Measurements from ENCODE around the gene TRIM42.

DNA sequence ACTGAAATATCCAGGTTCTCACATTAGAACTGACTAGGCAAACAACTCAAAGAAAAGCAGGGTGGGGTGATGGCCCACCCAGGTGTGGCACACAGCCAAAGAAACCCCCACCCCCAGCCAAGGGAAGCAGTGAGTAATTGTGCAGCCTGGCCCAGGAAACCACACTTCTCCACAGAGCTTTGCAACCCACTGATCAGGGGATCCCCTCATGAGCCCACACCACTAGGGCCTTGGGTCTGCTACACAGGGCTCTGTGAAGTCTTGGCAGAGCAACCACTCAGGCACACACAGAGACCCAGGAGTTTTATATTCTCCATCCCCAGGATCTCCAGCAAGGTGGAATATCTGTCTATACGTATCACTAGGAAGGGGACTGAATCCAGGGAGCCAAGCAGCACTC is 22.2 kb upstream of the TRIM42 start:
- TF ChIP-seq ESRRG (CRISPR knock-in tag; IDR thresholded peaks at IDR 0.05) (no peak), ZFP3 (CRISPR knock-in tag; IDR thresholded peaks at IDR 0.05) (no peak), RARB (CRISPR knock-in tag; IDR thresholded peaks at IDR 0.05) (no peak), ARNTL (CRISPR knock-in tag; IDR thresholded peaks at IDR 0.05; ENCODE audit: borderline replicate concordance, low read depth) (no peak), ISL1 (CRISPR knock-in tag; IDR thresholded peaks at IDR 0.05) (no peak), GLIS3 (CRISPR knock-in tag; IDR thresholded peaks at IDR 0.05) (no peak), TOX (CRISPR knock-in tag; IDR thresholded peaks at IDR 0.05; ENCODE audit: borderline replicate concordance) (no peak), TCF4 (CRISPR knock-in tag; IDR thresholded peaks at IDR 0.05; ENCODE audit: borderline replicate concordance) (no peak)
- TF ChIP-seq, protein P1, sequence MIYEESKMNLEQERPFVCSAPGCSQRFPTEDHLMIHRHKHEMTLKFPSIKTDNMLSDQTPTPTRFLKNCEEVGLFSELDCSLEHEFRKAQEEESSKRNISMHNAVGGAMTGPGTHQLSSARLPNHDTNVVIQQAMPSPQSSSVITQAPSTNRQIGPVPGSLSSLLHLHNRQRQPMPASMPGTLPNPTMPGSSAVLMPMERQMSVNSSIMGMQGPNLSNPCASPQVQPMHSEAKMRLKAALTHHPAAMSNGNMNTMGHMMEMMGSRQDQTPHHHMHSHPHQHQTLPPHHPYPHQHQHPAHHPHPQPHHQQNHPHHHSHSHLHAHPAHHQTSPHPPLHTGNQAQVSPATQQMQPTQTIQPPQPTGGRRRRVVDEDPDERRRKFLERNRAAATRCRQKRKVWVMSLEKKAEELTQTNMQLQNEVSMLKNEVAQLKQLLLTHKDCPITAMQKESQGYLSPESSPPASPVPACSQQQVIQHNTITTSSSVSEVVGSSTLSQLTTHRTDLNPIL (CRISPR knock-in tag; IDR thresholded peaks at IDR 0.05; ENCODE audit: low read depth), result no peak
- TF ChIP-seq, protein P2, sequence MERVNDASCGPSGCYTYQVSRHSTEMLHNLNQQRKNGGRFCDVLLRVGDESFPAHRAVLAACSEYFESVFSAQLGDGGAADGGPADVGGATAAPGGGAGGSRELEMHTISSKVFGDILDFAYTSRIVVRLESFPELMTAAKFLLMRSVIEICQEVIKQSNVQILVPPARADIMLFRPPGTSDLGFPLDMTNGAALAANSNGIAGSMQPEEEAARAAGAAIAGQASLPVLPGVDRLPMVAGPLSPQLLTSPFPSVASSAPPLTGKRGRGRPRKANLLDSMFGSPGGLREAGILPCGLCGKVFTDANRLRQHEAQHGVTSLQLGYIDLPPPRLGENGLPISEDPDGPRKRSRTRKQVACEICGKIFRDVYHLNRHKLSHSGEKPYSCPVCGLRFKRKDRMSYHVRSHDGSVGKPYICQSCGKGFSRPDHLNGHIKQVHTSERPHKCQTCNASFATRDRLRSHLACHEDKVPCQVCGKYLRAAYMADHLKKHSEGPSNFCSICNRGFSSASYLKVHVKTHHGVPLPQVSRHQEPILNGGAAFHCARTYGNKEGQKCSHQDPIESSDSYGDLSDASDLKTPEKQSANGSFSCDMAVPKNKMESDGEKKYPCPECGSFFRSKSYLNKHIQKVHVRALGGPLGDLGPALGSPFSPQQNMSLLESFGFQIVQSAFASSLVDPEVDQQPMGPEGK (CRISPR knock-in tag; IDR thresholded peaks at IDR 0.05; ENCODE audit: borderline replicate concordance), result no peak
- TF ChIP-seq, protein P3, sequence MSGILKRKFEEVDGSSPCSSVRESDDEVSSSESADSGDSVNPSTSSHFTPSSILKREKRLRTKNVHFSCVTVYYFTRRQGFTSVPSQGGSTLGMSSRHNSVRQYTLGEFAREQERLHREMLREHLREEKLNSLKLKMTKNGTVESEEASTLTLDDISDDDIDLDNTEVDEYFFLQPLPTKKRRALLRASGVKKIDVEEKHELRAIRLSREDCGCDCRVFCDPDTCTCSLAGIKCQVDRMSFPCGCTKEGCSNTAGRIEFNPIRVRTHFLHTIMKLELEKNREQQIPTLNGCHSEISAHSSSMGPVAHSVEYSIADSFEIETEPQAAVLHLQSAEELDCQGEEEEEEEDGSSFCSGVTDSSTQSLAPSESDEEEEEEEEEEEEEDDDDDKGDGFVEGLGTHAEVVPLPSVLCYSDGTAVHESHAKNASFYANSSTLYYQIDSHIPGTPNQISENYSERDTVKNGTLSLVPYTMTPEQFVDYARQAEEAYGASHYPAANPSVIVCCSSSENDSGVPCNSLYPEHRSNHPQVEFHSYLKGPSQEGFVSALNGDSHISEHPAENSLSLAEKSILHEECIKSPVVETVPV (CRISPR knock-in tag; IDR thresholded peaks at IDR 0.05), result no peak

Measured in SK-N-SH treated with all-trans-retinoic acid at 6 μM for 48 hours (cell line).